Endothelial cell (in vitro differentiated cells): ENCODE measurements around the gene GATAD2A. TPM values are rescaled to one million over a fixed set of nuclear protein-coding genes. Genes with fewer than 3 reads are reported as not detected.

Experiments used
- DNase-seq: peaks from one replicate; pipeline ENCODE4 v3.0.0; 2021; ENCODE audit warnings: low spot score
- H3K27ac Mint-ChIP-seq: one replicate; pipeline ENCODE4 v1.8.0; 2021; ENCODE audit warnings: mixed read lengths, inconsistent platforms; ENCODE audit not compliant: unreplicated experiment
- H3K27me3 Mint-ChIP-seq: one replicate; pipeline ENCODE4 v1.8.0; 2021; ENCODE audit warnings: mild to moderate bottlenecking, moderate library complexity, mixed read lengths, inconsistent platforms; ENCODE audit not compliant: unreplicated experiment
- H3K36me3 Mint-ChIP-seq: one replicate; pipeline ENCODE4 v1.8.0; 2021; ENCODE audit warnings: mild to moderate bottlenecking, low read depth, mixed read lengths, inconsistent platforms; ENCODE audit not compliant: unreplicated experiment
- H3K4me1 Mint-ChIP-seq: one replicate; pipeline ENCODE4 v1.8.0; 2021; ENCODE audit warnings: mild to moderate bottlenecking, mixed read lengths, inconsistent platforms; ENCODE audit not compliant: unreplicated experiment
- H3K4me3 Mint-ChIP-seq: one replicate; pipeline ENCODE4 v1.8.0; 2021; ENCODE audit warnings: mild to moderate bottlenecking, mixed read lengths, inconsistent platforms; ENCODE audit not compliant: unreplicated experiment
- H3K9me3 Mint-ChIP-seq: one replicate; pipeline ENCODE4 v1.8.0; 2021; ENCODE audit warnings: mixed read lengths, inconsistent platforms; ENCODE audit not compliant: unreplicated experiment
- CTCF ChIP-seq: fragments of 200-600 bp; sonication (generic); IDR thresholded peaks from one replicate; pipeline ENCODE4 v1.5.0; 2021; ENCODE audit warnings: antibody characterized with exemption; ENCODE audit not compliant: unreplicated experiment
- total RNA-seq: library from RNA; stranded (reverse); fragmentation: NEBNext Ultra II Directional; extraction: Animal tissue kit (Norgen Biotek cat#: 25700); gene quantifications from one replicate; pipeline ENCODE4 v1.2.1, GENCODE V29; 2021; ENCODE audit not compliant: unreplicated experiment

GATAD2A gene
- total RNA-seq, 1 donor from 2014 or later: 150 TPM

GRCh38 chr19:19517235-19517619 lies 111.8 kb downstream of the GATAD2A start:
- no peaks in the 10 kb centered on the region for H3K36me3 Mint-ChIP-seq
- no peaks in the 10 kb centered on the region for H3K4me1 Mint-ChIP-seq

GRCh38 chr19:19520989-19521388 lies 115.5 kb downstream of the GATAD2A start:
- no peak overlapping the region for H3K27ac Mint-ChIP-seq
- no peaks in the 10 kb centered on the region for H3K4me1 Mint-ChIP-seq
- peak overlapping the region; percentile 24 for H3K4me3 Mint-ChIP-seq
- no peak for DNase-seq
- no peaks in the 10 kb centered on the region for H3K36me3 Mint-ChIP-seq
- no peak for TF ChIP-seq CTCF
- no peaks in the 10 kb centered on the region for H3K9me3 Mint-ChIP-seq
- H3K27me3 Mint-ChIP-seq: peaks cover 11% of the 10 kb centered on the region

More at GRCh38 chr19:19517235-19517619, 111.8 kb downstream of the GATAD2A start:
- Mint-ChIP-seq H3K27ac (no peak overlapping the region), H3K9me3 (no peaks in the 10 kb centered on the region), H3K4me3 (peak overlapping the region; percentile 94), H3K27me3 (peaks cover 10% of the 10 kb centered on the region)
- DNase-seq: no peak
- no peak for TF ChIP-seq CTCF

GRCh38 chr19:19523177-19523576 lies 117.7 kb downstream of the GATAD2A start:
- no peak for DNase-seq
- no peak for TF ChIP-seq CTCF
- peaks cover 4% of the 10 kb centered on the region for H3K36me3 Mint-ChIP-seq
- H3K27me3 Mint-ChIP-seq: peaks cover 5% of the 10 kb centered on the region
- H3K4me1 Mint-ChIP-seq: no peaks in the 10 kb centered on the region
- H3K27ac Mint-ChIP-seq: no peak overlapping the region
- no peak overlapping the region for H3K4me3 Mint-ChIP-seq
- H3K9me3 Mint-ChIP-seq: no peaks in the 10 kb centered on the region

GRCh38 chr19:19524053-19524452 lies 118.6 kb downstream of the GATAD2A start:
- H3K27me3 Mint-ChIP-seq: peaks cover 5% of the 10 kb centered on the region
- H3K27ac Mint-ChIP-seq: no peak overlapping the region
- H3K36me3 Mint-ChIP-seq: peaks cover 4% of the 10 kb centered on the region
- H3K4me3 Mint-ChIP-seq: peak overlapping the region; percentile 56
- H3K4me1 Mint-ChIP-seq: no peaks in the 10 kb centered on the region
- H3K9me3 Mint-ChIP-seq: no peaks in the 10 kb centered on the region
- no peak for TF ChIP-seq CTCF
- no peak for DNase-seq

GRCh38 chr19:19525611-19526380 lies 120.3 kb downstream of the GATAD2A start:
- H3K36me3 Mint-ChIP-seq: peaks cover 4% of the 10 kb centered on the region
- peaks cover 10% of the 10 kb centered on the region for H3K27me3 Mint-ChIP-seq
- no peak for DNase-seq
- TF ChIP-seq CTCF: no peak
- no peaks in the 10 kb centered on the region for H3K9me3 Mint-ChIP-seq
- no peaks in the 10 kb centered on the region for H3K4me1 Mint-ChIP-seq
- H3K4me3 Mint-ChIP-seq: no peak overlapping the region
- no peak overlapping the region for H3K27ac Mint-ChIP-seq
